A172 (cell line): Measurements from ENCODE around the gene RUSF1. TPM values are rescaled to one million over a fixed set of nuclear protein-coding genes. Genes with fewer than 3 reads are reported as not detected.
"Not testable (repeated sequence)": the region's sequence is repeated elsewhere in the genome, so short reads cannot be mapped to it uniquely, and the experiment has no call there.

Source experiments
- DNase-seq: peaks from one replicate; pipeline ENCODE4 v3.0.0-alpha.2; 2015; ENCODE audit warnings: low spot score
- total RNA-seq: library from RNA; depleted of rRNA; stranded (reverse); fragments of >200 nt; shearing (Covaris generic); gene quantifications from 2 replicates; pipeline ENCODE4 v1.2.3, GENCODE V29; 2014

The RUSF1 gene
- total RNA-seq, 1 experiment from 2014 or later, result 46.8 TPM

- DNase-seq, result no peak
Observed at GRCh38 chr16:31487071-31487719, 21.0 kb downstream of the RUSF1 start.

- no peak for DNase-seq
Observed at GRCh38 chr16:31486045-31486444, 22.1 kb downstream of the RUSF1 start.

GRCh38 chr16:31485571-31485970, 22.6 kb downstream of the RUSF1 start:
- DNase-seq, result no peak

GRCh38 chr16:31484491-31485171, 23.6 kb downstream of the RUSF1 start:
- no peak for DNase-seq

- DNase-seq, result not testable (repeated sequence)
Observed at GRCh38 chr16:31484048-31484447, 24.1 kb downstream of the RUSF1 start.

- DNase-seq, result no peak
Observed at GRCh38 chr16:31483081-31483480, 25.1 kb downstream of the RUSF1 start, which contains the start of gene SLC5A2. Gene SLC5A2 (plus strand): TSS chr16:31483123. CDS start chr16:31483137, 14 bp downstream.

GRCh38 chr16:31480851-31481536, 27.2 kb downstream of the RUSF1 start:
- DNase-seq, result no peak

GRCh38 chr16:31479751-31480150, 28.4 kb downstream of the RUSF1 start:
- DNase-seq, result no peak

GRCh38 chr16:31478956-31479355, 29.2 kb downstream of the RUSF1 start:
- DNase-seq, result no peak

GRCh38 chr16:31477220-31478216, 30.7 kb downstream of the RUSF1 start:
- DNase-seq, result no peak

- DNase-seq, result no peak
Observed at GRCh38 chr16:31476303-31477219, 31.6 kb downstream of the RUSF1 start.

- DNase-seq, result no peak
Observed at GRCh38 chr16:31475946-31476302, 32.3 kb downstream of the RUSF1 start.

- no peak for DNase-seq
Observed at GRCh38 chr16:31474773-31475738, 33.1 kb downstream of the RUSF1 start.

GRCh38 chr16:31474173-31474714, 33.9 kb downstream of the RUSF1 start:
- DNase-seq, result no peak

GRCh38 chr16:31473264-31473984, 34.8 kb downstream of the RUSF1 start:
- DNase-seq, result no peak

GRCh38 chr16:31472709-31473203, 35.4 kb downstream of the RUSF1 start:
- DNase-seq, result peak; percentile 87

GRCh38 chr16:31471875-31472708, 36.1 kb downstream of the RUSF1 start, which contains the start of gene TGFB1I1:
Gene TGFB1I1 (plus strand): TSS chr16:31472152. CDS start chr16:31472189, 37 bp downstream.
- peak; percentile 59 for DNase-seq
